ENCODE results near the gene PP2D1. TPM values are rescaled to one million over a fixed set of nuclear protein-coding genes. Genes with fewer than 3 reads are reported as not detected.

PP2D1 gene
- total RNA-seq: not detected in 2 replicates
- polyA plus RNA-seq: 0.23 and 0.40 TPM in 2 replicates

DNA sequence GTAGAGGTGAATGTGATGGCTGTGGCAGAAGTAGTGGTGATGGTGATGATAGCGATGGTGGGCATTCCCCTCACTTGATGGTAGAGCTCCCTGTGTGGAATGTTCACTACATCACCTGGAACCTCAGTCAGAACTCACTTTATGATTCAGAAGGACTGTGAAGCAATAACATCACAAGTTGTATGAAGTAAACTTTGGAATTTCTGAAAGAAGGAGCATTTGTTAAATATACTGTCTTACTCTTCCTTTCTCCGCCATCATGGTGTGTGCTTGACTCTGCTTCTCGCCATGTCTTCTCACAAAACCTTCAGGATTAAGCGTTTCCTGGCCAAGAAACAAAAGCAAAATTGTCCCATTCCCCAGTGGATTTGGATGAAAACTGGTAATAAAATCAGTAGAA, at the start of gene PP2D1:
Gene PP2D1, minus strand, starts transcription at position 101 of the 400 bp plus-strand sequence. CDS start 192 bp downstream, outside the sequence.
- TF ChIP-seq EZH2phosphoT487 (IDR thresholded peaks at IDR 0.05; ENCODE audit: low read depth, severe bottlenecking, unreplicated experiment) (no peak), EZH2 (IDR thresholded peaks at IDR 0.05; ENCODE audit: borderline replicate concordance) (no peak)
- TF ChIP-seq, protein P1, sequence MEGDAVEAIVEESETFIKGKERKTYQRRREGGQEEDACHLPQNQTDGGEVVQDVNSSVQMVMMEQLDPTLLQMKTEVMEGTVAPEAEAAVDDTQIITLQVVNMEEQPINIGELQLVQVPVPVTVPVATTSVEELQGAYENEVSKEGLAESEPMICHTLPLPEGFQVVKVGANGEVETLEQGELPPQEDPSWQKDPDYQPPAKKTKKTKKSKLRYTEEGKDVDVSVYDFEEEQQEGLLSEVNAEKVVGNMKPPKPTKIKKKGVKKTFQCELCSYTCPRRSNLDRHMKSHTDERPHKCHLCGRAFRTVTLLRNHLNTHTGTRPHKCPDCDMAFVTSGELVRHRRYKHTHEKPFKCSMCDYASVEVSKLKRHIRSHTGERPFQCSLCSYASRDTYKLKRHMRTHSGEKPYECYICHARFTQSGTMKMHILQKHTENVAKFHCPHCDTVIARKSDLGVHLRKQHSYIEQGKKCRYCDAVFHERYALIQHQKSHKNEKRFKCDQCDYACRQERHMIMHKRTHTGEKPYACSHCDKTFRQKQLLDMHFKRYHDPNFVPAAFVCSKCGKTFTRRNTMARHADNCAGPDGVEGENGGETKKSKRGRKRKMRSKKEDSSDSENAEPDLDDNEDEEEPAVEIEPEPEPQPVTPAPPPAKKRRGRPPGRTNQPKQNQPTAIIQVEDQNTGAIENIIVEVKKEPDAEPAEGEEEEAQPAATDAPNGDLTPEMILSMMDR (IDR thresholded peaks at IDR 0.05; ENCODE audit: poor library complexity): no peak
- Histone ChIP-seq H3K4me3 (no peak within 1 kb of the TSS), H3K9me2 (replicated peaks; ENCODE audit: insufficient read depth) (no peaks in the 10 kb centered on the region), H2AFZ (no peak within 1 kb of the TSS), H4K20me1 (ENCODE audit: insufficient read depth, poor library complexity, severe bottlenecking) (no peaks in the 10 kb centered on the region), H3K9me3 (ENCODE audit: low read depth) (no peaks in the 10 kb centered on the region), H3K27ac (no peak within 1 kb of the TSS), H3K79me2 (no peaks in the 10 kb centered on the region), H3K36me3 (replicated peaks; ENCODE audit: insufficient read depth, low read depth) (no peaks in the 10 kb centered on the region), H3K27me3 (no peaks in the 10 kb centered on the region), H3K4me1 (ENCODE audit: insufficient read depth) (no peaks in the 10 kb centered on the region), H3K4me2 (no peak within 1 kb of the TSS)
- 97% methylated on average over 4 of the region's 4 CpGs for WGBS (ENCODE audit: low lambda C conversion rate, missing lambda C conversion rate)
- no peak for DNase-seq (ENCODE audit: low spot score)

- Histone ChIP-seq H3K9me2 (replicated peaks; ENCODE audit: insufficient read depth) (no peaks in the 10 kb centered on the region), H3K4me2 (peak overlapping the region; percentile 52), H3K4me3 (no peak overlapping the region), H3K4me1 (ENCODE audit: insufficient read depth) (peaks cover 7% of the 10 kb centered on the region), H3K27ac (peak overlapping the region; percentile 19), H3K36me3 (replicated peaks; ENCODE audit: insufficient read depth, low read depth) (no peaks in the 10 kb centered on the region), H3K9me3 (ENCODE audit: low read depth) (no peaks in the 10 kb centered on the region), H3K79me2 (peaks cover 30% of the 10 kb centered on the region), H2AFZ (no peak overlapping the region), H4K20me1 (ENCODE audit: insufficient read depth, poor library complexity, severe bottlenecking) (no peaks in the 10 kb centered on the region), H3K27me3 (no peaks in the 10 kb centered on the region)
- 82% methylated on average over 4 of the region's 4 CpGs for WGBS (ENCODE audit: low lambda C conversion rate, missing lambda C conversion rate)
- no peak for DNase-seq (ENCODE audit: low spot score)
- no peak for TF ChIP-seq EZH2 (IDR thresholded peaks at IDR 0.05; ENCODE audit: borderline replicate concordance)
- TF ChIP-seq, protein P1 (IDR thresholded peaks at IDR 0.05; ENCODE audit: poor library complexity): no peak
Measured at GRCh38 chr3:20060974-20061685, 49.1 kb upstream of the PP2D1 start.

DNA sequence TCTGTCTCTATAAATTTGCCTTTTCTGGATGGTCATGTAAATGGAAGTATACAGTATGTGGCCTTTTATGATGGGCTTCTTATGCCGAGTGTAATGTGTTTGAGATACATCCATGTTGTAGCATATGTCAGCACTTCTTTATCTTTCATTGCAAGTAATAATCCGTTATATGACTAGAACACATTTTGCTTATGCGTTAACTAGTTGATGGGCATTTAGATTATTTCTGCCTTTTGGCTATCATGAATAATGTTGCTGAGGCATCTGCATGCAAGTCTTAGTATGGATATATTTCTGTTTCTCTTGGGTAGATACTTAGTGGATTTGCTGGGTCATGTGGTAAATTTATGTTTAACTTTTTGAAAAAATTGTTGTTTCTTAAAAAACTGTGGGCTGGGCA, 47.9 kb upstream of the PP2D1 start:
- Histone ChIP-seq H2AFZ (no peak overlapping the region), H3K4me3 (no peak overlapping the region), H3K9me2 (replicated peaks; ENCODE audit: insufficient read depth) (no peaks in the 10 kb centered on the region), H3K27ac (no peak overlapping the region), H3K4me1 (ENCODE audit: insufficient read depth) (peaks cover 7% of the 10 kb centered on the region), H3K79me2 (peaks cover 32% of the 10 kb centered on the region), H3K9me3 (ENCODE audit: low read depth) (no peaks in the 10 kb centered on the region), H3K4me2 (no peak overlapping the region), H4K20me1 (ENCODE audit: insufficient read depth, poor library complexity, severe bottlenecking) (no peaks in the 10 kb centered on the region), H3K36me3 (replicated peaks; ENCODE audit: insufficient read depth, low read depth) (no peaks in the 10 kb centered on the region), H3K27me3 (no peaks in the 10 kb centered on the region)
- TF ChIP-seq EZH2 (IDR thresholded peaks at IDR 0.05; ENCODE audit: borderline replicate concordance): no peak
- TF ChIP-seq, protein P1 (IDR thresholded peaks at IDR 0.05; ENCODE audit: poor library complexity): no peak
- TF ChIP-seq EZH2phosphoT487 (IDR thresholded peaks at IDR 0.05; ENCODE audit: low read depth, severe bottlenecking, unreplicated experiment): no peak
- no peak for DNase-seq (ENCODE audit: low spot score)
- WGBS (ENCODE audit: low lambda C conversion rate, missing lambda C conversion rate): 96% methylated on average over 3 of the region's 3 CpGs
